H9 (cell line): ENCODE data around the gene CLEC16A. TPM values are rescaled to one million over a fixed set of nuclear protein-coding genes. Genes with fewer than 3 reads are reported as not detected.

Source experiments
- DNase-seq: peaks from one replicate; pipeline ENCODE4 v3.0.0-alpha.2; 2017
- H2AFZ ChIP-seq: one replicate; pipeline ENCODE4 v1.6.1; 2013; ENCODE audit warnings: mild to moderate bottlenecking, low read length, control low read depth, moderate library complexity
- H2AK5ac ChIP-seq: 2 replicates; pipeline ENCODE4 v1.6.1; 2013; ENCODE audit warnings: low read length, control low read depth, mixed read lengths; ENCODE audit not compliant: insufficient read length
- H2BK120ac ChIP-seq: one replicate; pipeline ENCODE4 v1.6.1; 2013; ENCODE audit warnings: low read depth, mild to moderate bottlenecking, low read length, control low read depth, inconsistent platforms; ENCODE audit not compliant: poor library complexity, severe bottlenecking
- H2BK12ac ChIP-seq: 2 replicates; pipeline ENCODE4 v1.6.1; 2013; ENCODE audit warnings: low read length, control low read depth, mixed read lengths, low read depth; ENCODE audit not compliant: insufficient read length
- H2BK15ac ChIP-seq: 2 replicates; pipeline ENCODE4 v1.6.1; 2013; ENCODE audit warnings: low read depth, low read length, control low read depth
- H2BK20ac ChIP-seq: one replicate; pipeline ENCODE4 v1.6.1; 2013; ENCODE audit warnings: low read depth, mild to moderate bottlenecking, low read length, control low read depth, inconsistent platforms; ENCODE audit not compliant: poor library complexity, severe bottlenecking
- H2BK5ac ChIP-seq: 2 replicates; pipeline ENCODE4 v1.6.1; 2013; ENCODE audit warnings: low read length, control low read depth, mixed read lengths; ENCODE audit not compliant: insufficient read length
- H3K14ac ChIP-seq: 2 replicates; pipeline ENCODE4 v1.6.1; 2013; ENCODE audit warnings: low read length, control low read depth; ENCODE audit not compliant: insufficient read depth
- H3K18ac ChIP-seq: 2 replicates; pipeline ENCODE4 v1.6.1; 2013; ENCODE audit warnings: low read depth, mild to moderate bottlenecking, mixed read lengths, low read length, control low read depth; ENCODE audit not compliant: insufficient read length
- H3K23ac ChIP-seq: 2 replicates; pipeline ENCODE4 v1.6.1; 2013; ENCODE audit warnings: low read length, control low read depth, mixed read lengths, low read depth; ENCODE audit not compliant: insufficient read length
- H3K23me2 ChIP-seq: 2 replicates; pipeline ENCODE4 v1.6.1; 2013; ENCODE audit warnings: low read depth, mild to moderate bottlenecking, mixed read lengths, low read length, control low read depth; ENCODE audit not compliant: insufficient read length, poor library complexity, severe bottlenecking
- H3K27ac ChIP-seq: 2 replicates; pipeline ENCODE4 v1.5.1; 2013; ENCODE audit warnings: low read length, control low read depth, mixed read lengths, low read depth; ENCODE audit not compliant: insufficient read length
- H3K27me3 ChIP-seq: 2 replicates; pipeline ENCODE4 v1.6.1; 2013; ENCODE audit warnings: low read length, control low read depth, inconsistent platforms; ENCODE audit not compliant: insufficient read depth
- H3K4ac ChIP-seq: 2 replicates; pipeline ENCODE4 v1.6.1; 2013; ENCODE audit warnings: low read depth, mild to moderate bottlenecking, control low read depth, inconsistent platforms, low read length, moderate library complexity
- H3K4me1 ChIP-seq: 2 replicates; pipeline ENCODE4 v1.6.1; 2013; ENCODE audit warnings: low read length, control low read depth, inconsistent platforms; ENCODE audit not compliant: insufficient read depth
- H3K4me2 ChIP-seq: 2 replicates; pipeline ENCODE4 v1.6.1; 2013; ENCODE audit warnings: low read length, control low read depth, mixed read lengths; ENCODE audit not compliant: insufficient read length, insufficient read depth
- H3K56ac ChIP-seq: 2 replicates; pipeline ENCODE4 v1.6.1; 2013; ENCODE audit warnings: low read depth, mild to moderate bottlenecking, mixed read lengths, low read length, control low read depth; ENCODE audit not compliant: insufficient read length
- H3K79me1 ChIP-seq: 2 replicates; pipeline ENCODE4 v1.6.1; 2013; ENCODE audit warnings: low read depth, mild to moderate bottlenecking, moderate library complexity, low read length, control low read depth, inconsistent platforms; ENCODE audit not compliant: insufficient read depth, poor library complexity, severe bottlenecking
- H3K79me2 ChIP-seq: 2 replicates; pipeline ENCODE4 v1.6.1; 2013; ENCODE audit warnings: low read length, control low read depth, inconsistent platforms; ENCODE audit not compliant: insufficient read depth
- H3K9ac ChIP-seq: 2 replicates; pipeline ENCODE4 v1.6.1; 2013; ENCODE audit warnings: low read length, control low read depth, mixed read lengths; ENCODE audit not compliant: insufficient read length; ENCODE audit errors: extremely low read depth
- H3K9me3 ChIP-seq: one replicate; pipeline ENCODE4 v1.6.1; 2013; ENCODE audit warnings: low read depth, low read length, inconsistent platforms; ENCODE audit not compliant: control insufficient read depth
- H3T11ph ChIP-seq: one replicate; pipeline ENCODE4 v1.6.1; 2013; ENCODE audit warnings: mild to moderate bottlenecking, low read length, control low read depth, inconsistent platforms
- H4K20me1 ChIP-seq: one replicate; pipeline ENCODE4 v1.6.1; 2013; ENCODE audit not compliant: control insufficient read depth, insufficient read length, insufficient read depth
- H4K5ac ChIP-seq: 2 replicates; pipeline ENCODE4 v1.6.1; 2013; ENCODE audit warnings: low read depth, mild to moderate bottlenecking, mixed read lengths, low read length, control low read depth; ENCODE audit not compliant: insufficient read length
- H4K8ac ChIP-seq: replicated peaks from 2 replicates; pipeline ENCODE4 v1.6.1; 2013; ENCODE audit warnings: low read length, control low read depth, mixed read lengths, low read depth; ENCODE audit not compliant: insufficient read length
- H4K91ac ChIP-seq: 2 replicates; pipeline ENCODE4 v1.6.1; 2013; ENCODE audit warnings: low read depth, mild to moderate bottlenecking, moderate library complexity, mixed read lengths, low read length, control low read depth; ENCODE audit not compliant: insufficient read length
- H3K27ac Mint-ChIP-seq, 3 experiments: 2 replicates in 2 of 3; 3 replicates in 1 of 3; pipeline ENCODE4 v1.8.0; 2020 to 2021; ENCODE audit warnings: mixed read lengths in 3 of 3, mild to moderate bottlenecking in 1 of 3, moderate library complexity in 1 of 3
- H3K27me3 Mint-ChIP-seq: 2 replicates; pipeline ENCODE4 v1.8.0; 2021; ENCODE audit warnings: low read depth, mild to moderate bottlenecking, moderate library complexity, mixed read lengths
- H3K36me3 Mint-ChIP-seq, 3 experiments: 2 replicates in 2 of 3; 3 replicates in 1 of 3; pipeline ENCODE4 v1.8.0; 2020 to 2021; ENCODE audit warnings: low read depth in 3 of 3, mixed read lengths in 3 of 3; ENCODE audit not compliant: insufficient read depth in 1 of 3
- H3K4me1 Mint-ChIP-seq, 2 experiments: 2 replicates each; pipeline ENCODE4 v1.8.0; 2020; ENCODE audit warnings: mixed read lengths in 2 of 2
- H3K4me3 Mint-ChIP-seq, 2 experiments: 2 replicates in 1 of 2; 3 replicates in 1 of 2; pipeline ENCODE4 v1.8.0; 2020 to 2021; ENCODE audit warnings: mild to moderate bottlenecking in 2 of 2, mixed read lengths in 2 of 2, moderate library complexity in 1 of 2
- H3K9me3 Mint-ChIP-seq, 2 experiments: 2 replicates in 1 of 2; 3 replicates in 1 of 2; pipeline ENCODE4 v1.8.0; 2020; ENCODE audit warnings: mild to moderate bottlenecking in 2 of 2, mixed read lengths in 2 of 2, moderate library complexity in 1 of 2
- CTCF ChIP-seq: fragments of 200-600 bp; sonication (generic); conservative IDR thresholded peaks from 3 replicates; pipeline ENCODE4 v1.8.0; 2021; ENCODE audit warnings: antibody characterized with exemption, mild to moderate bottlenecking
- WGBS: extraction: QIAGEN DNeasy Blood & Tissue Kit; methylation state at CpG from one replicate; pipeline ENCODE4 v1.1.7; 2013; ENCODE audit warnings: missing lambda C conversion rate, low lambda C conversion rate, mixed read lengths; ENCODE audit not compliant: insufficient read length; ENCODE audit errors: extremely low coverage; 5-methylcytosine and 5-hydroxymethylcytosine counted together
- total RNA-seq: library from RNA; stranded (reverse); gene quantifications from 2 replicates; pipeline ENCODE4 v1.2.1, GENCODE V29; 2021

The CLEC16A gene
- total RNA-seq, 1 experiment from 2014 or later = 15.2 TPM

- H3K23me2 ChIP-seq = no peaks in the 10 kb centered on the region
- H3K27me3 ChIP-seq = no peaks in the 10 kb centered on the region
- no peaks in the 10 kb centered on the region for H3K4me1 ChIP-seq
- H2BK15ac ChIP-seq = no peak overlapping the region
- H4K91ac ChIP-seq = no peak overlapping the region
- H2AK5ac ChIP-seq = no peak overlapping the region
- H2AFZ ChIP-seq = no peak overlapping the region
- no peak overlapping the region for H2BK12ac ChIP-seq
- TF ChIP-seq CTCF = no peak
- no peak overlapping the region for H3T11ph ChIP-seq
- H4K5ac ChIP-seq = no peak overlapping the region
- no peak overlapping the region for H3K14ac ChIP-seq
- no peak overlapping the region for H3K4me2 ChIP-seq
- Mint-ChIP-seq H3K36me3 (peaks cover 0 to 6% (median 4%) of the 10 kb centered on the region in 3 experiments; a peak in 3 of 7 replicates), H3K27ac (no peak overlapping the region; a peak in 1 of 7 replicates), H3K27me3 (no peaks in the 10 kb centered on the region), H3K4me3 (no peak overlapping the region), H3K9me3 (no peaks in the 10 kb centered on the region), H3K4me1 (no peaks in the 10 kb centered on the region)
- H4K20me1 ChIP-seq = no peaks in the 10 kb centered on the region
- H4K8ac ChIP-seq = no peak overlapping the region
- no peak overlapping the region for H3K9ac ChIP-seq
- no peak overlapping the region for H3K18ac ChIP-seq
- H2BK20ac ChIP-seq = no peak overlapping the region
- H2BK120ac ChIP-seq = no peak overlapping the region
- no peak overlapping the region for H3K4ac ChIP-seq
- no peak for DNase-seq
- no peak overlapping the region for H3K27ac ChIP-seq
- WGBS = no CpG with 5 or more reads among the region's 7 CpGs
- no peaks in the 10 kb centered on the region for H3K79me2 ChIP-seq
- no peak overlapping the region for H3K23ac ChIP-seq
- H2BK5ac ChIP-seq = no peak overlapping the region
- no peak overlapping the region for H3K56ac ChIP-seq
- no peaks in the 10 kb centered on the region for H3K9me3 ChIP-seq
- H3K79me1 ChIP-seq = no peaks in the 10 kb centered on the region
Observed at GRCh38 chr16:11001611-11002010, 57.2 kb downstream of the CLEC16A start.
